GM23338 (cell line): Measurements from ENCODE around the gene MTIF3. TPM values are rescaled to one million over a fixed set of nuclear protein-coding genes. Genes with fewer than 3 reads are reported as not detected.

ENCODE experiments used
- ATAC-seq: fragments of 200-7000 bp; cut with Tn5 transposase; 3 replicates; pipeline ENCODE4 v1.9.1; 2020
- DNase-seq: peaks from one replicate; pipeline ENCODE4 v3.0.0-alpha.2; 2015; ENCODE audit warnings: low spot score
- H2AFZ ChIP-seq: fragments of 200-600 bp; sonication (generic); 2 replicates; pipeline ENCODE4 v1.8.0; 2016; ENCODE audit warnings: antibody characterized with exemption, mild to moderate bottlenecking, moderate library complexity
- H3F3A ChIP-seq: fragments of 200-600 bp; sonication (generic); replicated peaks from 2 replicates; pipeline ENCODE4 v1.8.0; 2017; ENCODE audit warnings: antibody characterized with exemption, mixed run types, low read depth
- H3K27ac ChIP-seq: fragments of 200-600 bp; sonication (generic); 2 replicates; pipeline ENCODE4 v1.6.1; 2016; ENCODE audit warnings: low read depth
- H3K27me3 ChIP-seq: fragments of 200-600 bp; sonication (generic); 2 replicates; pipeline ENCODE4 v1.8.0; 2016; ENCODE audit warnings: mild to moderate bottlenecking, mixed run types, moderate library complexity; ENCODE audit not compliant: insufficient read depth
- H3K36me3 ChIP-seq: fragments of 200-600 bp; sonication (generic); 2 replicates; pipeline ENCODE4 v1.8.0; 2016; ENCODE audit warnings: mild to moderate bottlenecking; ENCODE audit not compliant: insufficient read depth
- H3K4me1 ChIP-seq: fragments of 200-600 bp; sonication (generic); 2 replicates; pipeline ENCODE4 v1.8.0; 2016; ENCODE audit warnings: mild to moderate bottlenecking, moderate library complexity; ENCODE audit not compliant: insufficient read depth
- H3K4me2 ChIP-seq: fragments of 200-600 bp; sonication (generic); 2 replicates; pipeline ENCODE4 v1.7.1; 2017; ENCODE audit warnings: mixed run types
- H3K4me3 ChIP-seq: fragments of 200-600 bp; sonication (generic); 2 replicates; pipeline ENCODE4 v1.6.1; 2016; ENCODE audit warnings: mixed run types
- H3K79me2 ChIP-seq: fragments of 200-600 bp; sonication (generic); replicated peaks from 2 replicates; pipeline ENCODE4 v1.8.0; 2017; ENCODE audit warnings: mild to moderate bottlenecking; ENCODE audit not compliant: insufficient read depth
- H3K9me2 ChIP-seq: fragments of 200-600 bp; sonication (generic); 2 replicates; pipeline ENCODE4 v1.8.0; 2017; ENCODE audit not compliant: insufficient read depth
- H4K20me1 ChIP-seq: fragments of 200-600 bp; sonication (generic); replicated peaks from 2 replicates; pipeline ENCODE4 v1.8.0; 2017; ENCODE audit warnings: mild to moderate bottlenecking; ENCODE audit not compliant: insufficient read depth
- H3K27ac Mint-ChIP-seq: 2 replicates; pipeline ENCODE4 v1.8.0; 2020; ENCODE audit warnings: inconsistent platforms, mild to moderate bottlenecking, moderate library complexity, mixed read lengths
- H3K27me3 Mint-ChIP-seq: 3 replicates; pipeline ENCODE4 v1.8.0; 2022; ENCODE audit warnings: low read depth, mild to moderate bottlenecking, moderate library complexity, mixed read lengths, inconsistent platforms; ENCODE audit not compliant: insufficient read depth, poor library complexity
- H3K36me3 Mint-ChIP-seq: 3 replicates; pipeline ENCODE4 v1.8.0; 2021; ENCODE audit warnings: low read depth, mild to moderate bottlenecking, inconsistent platforms, moderate library complexity, mixed read lengths
- H3K4me1 Mint-ChIP-seq: 3 replicates; pipeline ENCODE4 v1.8.0; 2020; ENCODE audit warnings: mild to moderate bottlenecking, inconsistent platforms, mixed read lengths
- H3K4me3 Mint-ChIP-seq: 3 replicates; pipeline ENCODE4 v1.8.0; 2021; ENCODE audit warnings: moderate library complexity, mild to moderate bottlenecking, inconsistent platforms, mixed read lengths
- H3K9me3 Mint-ChIP-seq: 3 replicates; pipeline ENCODE4 v1.8.0; 2020; ENCODE audit warnings: moderate library complexity, mild to moderate bottlenecking, inconsistent platforms, mixed read lengths
- CREB1 ChIP-seq: fragments of 250-450 bp; sonication (Bioruptor Pico); IDR thresholded peaks from 2 replicates; pipeline ENCODE4 v1.5.0; 2020; ENCODE audit warnings: low read depth, mild to moderate bottlenecking, moderate library complexity
- EZH2 ChIP-seq: fragments of 200-600 bp; sonication (generic); IDR thresholded peaks from one replicate; pipeline ENCODE4 v1.8.0; 2017; ENCODE audit warnings: antibody characterized with exemption, mild to moderate bottlenecking, low read depth; ENCODE audit not compliant: unreplicated experiment
- EZH2phosphoT487 ChIP-seq: fragments of 200-600 bp; sonication (generic); IDR thresholded peaks from one replicate; pipeline ENCODE4 v1.8.1; 2018; ENCODE audit warnings: antibody characterized with exemption; ENCODE audit not compliant: unreplicated experiment
- JUNB ChIP-seq: IDR thresholded peaks from one replicate; pipeline ENCODE4 v1.6.1; 2016; ENCODE audit warnings: antibody characterized with exemption; ENCODE audit not compliant: unreplicated experiment
- NANOG ChIP-seq: IDR thresholded peaks from 2 replicates; pipeline ENCODE4 v1.6.1; 2016; ENCODE audit warnings: antibody characterized with exemption, borderline replicate concordance
- polyA plus RNA-seq: library from polyadenylated mRNA; unstranded; fragments of >200 nt; fragmentation: Nextera tagmentation; extraction: Ambion mirVana; gene quantifications from 2 replicates; pipeline ENCODE4 v1.2.1, GENCODE V29; 2016
- total RNA-seq: library from RNA; depleted of rRNA; stranded (reverse); fragments of >200 nt; shearing (Covaris generic); gene quantifications from 2 replicates; pipeline ENCODE4 v1.2.3, GENCODE V29; 2014
- TF ChIP-seq, protein P1 (sequence below): fragments of 250-450 bp; sonication (Bioruptor Pico); IDR thresholded peaks from 2 replicates; pipeline ENCODE4 v1.5.0; 2020; ENCODE audit warnings: mild to moderate bottlenecking, moderate library complexity
- TF ChIP-seq, protein P2 (sequence below): IDR thresholded peaks from one replicate; pipeline ENCODE4 v1.6.1; 2018; ENCODE audit warnings: antibody characterized with exemption; ENCODE audit not compliant: unreplicated experiment
- TF ChIP-seq, protein P3 (sequence below), 2 experiments: fragments of 200-600 bp in 1 of 2; sonication (generic) in 1 of 2; conservative IDR thresholded peaks; 2 replicates each; pipeline versions ENCODE4 v1.5.1 to v1.6.1; 2016 to 2017; ENCODE audit warnings: antibody characterized with exemption in 2 of 2, low read depth in 2 of 2, mild to moderate bottlenecking in 2 of 2, moderate library complexity in 1 of 2

Gene MTIF3
- total and polyA plus RNA-seq, 2 experiments from 2014 or later: 33.0 to 152 TPM

DNA sequence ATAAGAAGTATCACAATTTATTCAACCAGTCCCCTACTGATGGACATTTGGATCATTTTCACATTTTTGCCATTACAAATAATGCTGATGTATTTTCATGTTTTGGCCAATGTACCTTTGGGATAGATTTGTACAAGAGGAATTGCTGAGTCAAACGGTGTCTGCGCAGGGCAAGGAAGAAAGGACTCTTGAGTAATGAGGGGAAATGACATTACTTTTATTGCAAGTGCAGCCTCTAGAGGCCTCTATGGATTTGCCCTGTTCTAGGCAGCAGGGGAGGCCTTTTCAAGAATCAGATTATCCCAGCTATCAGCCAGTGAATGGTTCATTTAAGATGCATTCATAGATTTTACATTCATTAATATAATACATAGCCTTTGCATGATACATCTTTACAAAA is 58.9 kb downstream of the MTIF3 start (continued):
- TF ChIP-seq, protein P1, sequence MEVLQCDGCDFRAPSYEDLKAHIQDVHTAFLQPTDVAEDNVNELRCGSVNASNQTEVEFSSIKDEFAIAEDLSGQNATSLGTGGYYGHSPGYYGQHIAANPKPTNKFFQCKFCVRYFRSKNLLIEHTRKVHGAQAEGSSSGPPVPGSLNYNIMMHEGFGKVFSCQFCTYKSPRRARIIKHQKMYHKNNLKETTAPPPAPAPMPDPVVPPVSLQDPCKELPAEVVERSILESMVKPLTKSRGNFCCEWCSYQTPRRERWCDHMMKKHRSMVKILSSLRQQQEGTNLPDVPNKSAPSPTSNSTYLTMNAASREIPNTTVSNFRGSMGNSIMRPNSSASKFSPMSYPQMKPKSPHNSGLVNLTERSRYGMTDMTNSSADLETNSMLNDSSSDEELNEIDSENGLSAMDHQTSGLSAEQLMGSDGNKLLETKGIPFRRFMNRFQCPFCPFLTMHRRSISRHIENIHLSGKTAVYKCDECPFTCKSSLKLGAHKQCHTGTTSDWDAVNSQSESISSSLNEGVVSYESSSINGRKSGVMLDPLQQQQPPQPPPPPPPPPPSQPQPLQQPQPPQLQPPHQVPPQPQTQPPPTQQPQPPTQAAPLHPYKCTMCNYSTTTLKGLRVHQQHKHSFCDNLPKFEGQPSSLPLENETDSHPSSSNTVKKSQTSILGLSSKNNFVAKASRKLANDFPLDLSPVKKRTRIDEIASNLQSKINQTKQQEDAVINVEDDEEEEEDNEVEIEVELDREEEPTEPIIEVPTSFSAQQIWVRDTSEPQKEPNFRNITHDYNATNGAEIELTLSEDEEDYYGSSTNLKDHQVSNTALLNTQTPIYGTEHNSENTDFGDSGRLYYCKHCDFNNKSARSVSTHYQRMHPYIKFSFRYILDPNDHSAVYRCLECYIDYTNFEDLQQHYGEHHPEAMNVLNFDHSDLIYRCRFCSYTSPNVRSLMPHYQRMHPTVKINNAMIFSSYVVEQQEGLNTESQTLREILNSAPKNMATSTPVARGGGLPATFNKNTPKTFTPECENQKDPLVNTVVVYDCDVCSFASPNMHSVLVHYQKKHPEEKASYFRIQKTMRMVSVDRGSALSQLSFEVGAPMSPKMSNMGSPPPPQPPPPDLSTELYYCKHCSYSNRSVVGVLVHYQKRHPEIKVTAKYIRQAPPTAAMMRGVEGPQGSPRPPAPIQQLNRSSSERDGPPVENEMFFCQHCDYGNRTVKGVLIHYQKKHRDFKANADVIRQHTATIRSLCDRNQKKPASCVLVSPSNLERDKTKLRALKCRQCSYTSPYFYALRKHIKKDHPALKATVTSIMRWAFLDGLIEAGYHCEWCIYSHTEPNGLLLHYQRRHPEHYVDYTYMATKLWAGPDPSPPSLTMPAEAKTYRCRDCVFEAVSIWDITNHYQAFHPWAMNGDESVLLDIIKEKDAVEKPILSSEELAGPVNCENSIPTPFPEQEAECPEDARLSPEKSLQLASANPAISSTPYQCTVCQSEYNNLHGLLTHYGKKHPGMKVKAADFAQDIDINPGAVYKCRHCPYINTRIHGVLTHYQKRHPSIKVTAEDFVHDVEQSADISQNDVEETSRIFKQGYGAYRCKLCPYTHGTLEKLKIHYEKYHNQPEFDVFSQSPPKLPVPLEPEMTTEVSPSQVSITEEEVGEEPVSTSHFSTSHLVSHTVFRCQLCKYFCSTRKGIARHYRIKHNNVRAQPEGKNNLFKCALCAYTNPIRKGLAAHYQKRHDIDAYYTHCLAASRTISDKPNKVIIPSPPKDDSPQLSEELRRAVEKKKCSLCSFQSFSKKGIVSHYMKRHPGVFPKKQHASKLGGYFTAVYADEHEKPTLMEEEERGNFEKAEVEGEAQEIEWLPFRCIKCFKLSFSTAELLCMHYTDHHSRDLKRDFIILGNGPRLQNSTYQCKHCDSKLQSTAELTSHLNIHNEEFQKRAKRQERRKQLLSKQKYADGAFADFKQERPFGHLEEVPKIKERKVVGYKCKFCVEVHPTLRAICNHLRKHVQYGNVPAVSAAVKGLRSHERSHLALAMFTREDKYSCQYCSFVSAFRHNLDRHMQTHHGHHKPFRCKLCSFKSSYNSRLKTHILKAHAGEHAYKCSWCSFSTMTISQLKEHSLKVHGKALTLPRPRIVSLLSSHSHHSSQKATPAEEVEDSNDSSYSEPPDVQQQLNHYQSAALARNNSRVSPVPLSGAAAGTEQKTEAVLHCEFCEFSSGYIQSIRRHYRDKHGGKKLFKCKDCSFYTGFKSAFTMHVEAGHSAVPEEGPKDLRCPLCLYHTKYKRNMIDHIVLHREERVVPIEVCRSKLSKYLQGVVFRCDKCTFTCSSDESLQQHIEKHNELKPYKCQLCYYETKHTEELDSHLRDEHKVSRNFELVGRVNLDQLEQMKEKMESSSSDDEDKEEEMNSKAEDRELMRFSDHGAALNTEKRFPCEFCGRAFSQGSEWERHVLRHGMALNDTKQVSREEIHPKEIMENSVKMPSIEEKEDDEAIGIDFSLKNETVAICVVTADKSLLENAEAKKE (CRISPR knock-in tag): no peak
- TF ChIP-seq EZH2phosphoT487 (no peak), NANOG (no peak), JUNB (no peak), EZH2 (no peak)
- TF ChIP-seq, protein P2, sequence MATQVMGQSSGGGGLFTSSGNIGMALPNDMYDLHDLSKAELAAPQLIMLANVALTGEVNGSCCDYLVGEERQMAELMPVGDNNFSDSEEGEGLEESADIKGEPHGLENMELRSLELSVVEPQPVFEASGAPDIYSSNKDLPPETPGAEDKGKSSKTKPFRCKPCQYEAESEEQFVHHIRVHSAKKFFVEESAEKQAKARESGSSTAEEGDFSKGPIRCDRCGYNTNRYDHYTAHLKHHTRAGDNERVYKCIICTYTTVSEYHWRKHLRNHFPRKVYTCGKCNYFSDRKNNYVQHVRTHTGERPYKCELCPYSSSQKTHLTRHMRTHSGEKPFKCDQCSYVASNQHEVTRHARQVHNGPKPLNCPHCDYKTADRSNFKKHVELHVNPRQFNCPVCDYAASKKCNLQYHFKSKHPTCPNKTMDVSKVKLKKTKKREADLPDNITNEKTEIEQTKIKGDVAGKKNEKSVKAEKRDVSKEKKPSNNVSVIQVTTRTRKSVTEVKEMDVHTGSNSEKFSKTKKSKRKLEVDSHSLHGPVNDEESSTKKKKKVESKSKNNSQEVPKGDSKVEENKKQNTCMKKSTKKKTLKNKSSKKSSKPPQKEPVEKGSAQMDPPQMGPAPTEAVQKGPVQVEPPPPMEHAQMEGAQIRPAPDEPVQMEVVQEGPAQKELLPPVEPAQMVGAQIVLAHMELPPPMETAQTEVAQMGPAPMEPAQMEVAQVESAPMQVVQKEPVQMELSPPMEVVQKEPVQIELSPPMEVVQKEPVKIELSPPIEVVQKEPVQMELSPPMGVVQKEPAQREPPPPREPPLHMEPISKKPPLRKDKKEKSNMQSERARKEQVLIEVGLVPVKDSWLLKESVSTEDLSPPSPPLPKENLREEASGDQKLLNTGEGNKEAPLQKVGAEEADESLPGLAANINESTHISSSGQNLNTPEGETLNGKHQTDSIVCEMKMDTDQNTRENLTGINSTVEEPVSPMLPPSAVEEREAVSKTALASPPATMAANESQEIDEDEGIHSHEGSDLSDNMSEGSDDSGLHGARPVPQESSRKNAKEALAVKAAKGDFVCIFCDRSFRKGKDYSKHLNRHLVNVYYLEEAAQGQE: no peak

DNA sequence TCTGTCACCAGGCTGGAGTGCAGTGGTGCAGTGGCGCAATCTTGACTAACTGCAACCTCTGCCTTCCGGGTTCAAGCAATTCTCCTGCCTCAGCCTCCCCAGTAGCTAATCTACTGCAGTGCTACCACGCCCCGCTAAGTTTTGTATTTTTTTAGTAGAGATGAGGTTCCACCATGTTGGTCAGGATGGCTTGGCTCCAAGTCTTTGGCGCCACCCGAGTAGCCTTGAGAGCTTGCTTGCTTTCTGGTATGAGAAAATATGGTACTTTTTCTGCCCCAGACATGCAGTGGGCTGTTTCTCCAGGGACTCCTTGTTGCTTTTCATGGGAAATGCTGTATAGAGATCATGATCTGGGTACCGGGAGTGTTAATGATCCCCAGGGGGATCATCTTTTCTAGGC is 60.5 kb downstream of the MTIF3 start:
- ATAC-seq: no peak
- TF ChIP-seq CREB1 (CRISPR knock-in tag) (no peak), NANOG (no peak)
- TF ChIP-seq, protein P3, sequence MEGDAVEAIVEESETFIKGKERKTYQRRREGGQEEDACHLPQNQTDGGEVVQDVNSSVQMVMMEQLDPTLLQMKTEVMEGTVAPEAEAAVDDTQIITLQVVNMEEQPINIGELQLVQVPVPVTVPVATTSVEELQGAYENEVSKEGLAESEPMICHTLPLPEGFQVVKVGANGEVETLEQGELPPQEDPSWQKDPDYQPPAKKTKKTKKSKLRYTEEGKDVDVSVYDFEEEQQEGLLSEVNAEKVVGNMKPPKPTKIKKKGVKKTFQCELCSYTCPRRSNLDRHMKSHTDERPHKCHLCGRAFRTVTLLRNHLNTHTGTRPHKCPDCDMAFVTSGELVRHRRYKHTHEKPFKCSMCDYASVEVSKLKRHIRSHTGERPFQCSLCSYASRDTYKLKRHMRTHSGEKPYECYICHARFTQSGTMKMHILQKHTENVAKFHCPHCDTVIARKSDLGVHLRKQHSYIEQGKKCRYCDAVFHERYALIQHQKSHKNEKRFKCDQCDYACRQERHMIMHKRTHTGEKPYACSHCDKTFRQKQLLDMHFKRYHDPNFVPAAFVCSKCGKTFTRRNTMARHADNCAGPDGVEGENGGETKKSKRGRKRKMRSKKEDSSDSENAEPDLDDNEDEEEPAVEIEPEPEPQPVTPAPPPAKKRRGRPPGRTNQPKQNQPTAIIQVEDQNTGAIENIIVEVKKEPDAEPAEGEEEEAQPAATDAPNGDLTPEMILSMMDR (conservative IDR thresholded peaks at IDR 0.05; ENCODE audit: low read depth in 2 of 2): no peak

More for the DNA sequence above, 60.5 kb downstream of the MTIF3 start:
- Mint-ChIP-seq H3K9me3 (no peaks in the 10 kb centered on the region), H3K27ac (no peak overlapping the region), H3K27me3 (peaks cover 18% of the 10 kb centered on the region), H3K4me1 (peaks cover 16% of the 10 kb centered on the region), H3K36me3 (no peaks in the 10 kb centered on the region), H3K4me3 (no peak overlapping the region)
- Histone ChIP-seq H3K4me2 (no peak overlapping the region), H2AFZ (no peak overlapping the region), H4K20me1 (no peaks in the 10 kb centered on the region), H3K36me3 (no peaks in the 10 kb centered on the region), H3K4me1 (peaks cover 6% of the 10 kb centered on the region; the same call in 1 of the 2 replicates), H3K9me2 (no peaks in the 10 kb centered on the region), H3K27ac (no peak overlapping the region), H3F3A (no peaks in the 10 kb centered on the region), H3K79me2 (no peaks in the 10 kb centered on the region), H3K4me3 (no peak overlapping the region), H3K27me3 (no peaks in the 10 kb centered on the region)
- DNase-seq: no peak
